Fibroblast of upper back skin (primary cell): ENCODE results near the gene PCDHGA8.
A peak's percentile ranks its signal among the peaks of the same experiment; 100 is the strongest.
"Not testable (repeated sequence)": the region's sequence is repeated elsewhere in the genome, so short reads cannot be mapped to it uniquely, and the experiment has no call there.

Experiments used
- DNase-seq: peaks from one replicate; pipeline ENCODE4 v3.0.0-alpha.2; 2013

The PCDHGA8 gene

DNA sequence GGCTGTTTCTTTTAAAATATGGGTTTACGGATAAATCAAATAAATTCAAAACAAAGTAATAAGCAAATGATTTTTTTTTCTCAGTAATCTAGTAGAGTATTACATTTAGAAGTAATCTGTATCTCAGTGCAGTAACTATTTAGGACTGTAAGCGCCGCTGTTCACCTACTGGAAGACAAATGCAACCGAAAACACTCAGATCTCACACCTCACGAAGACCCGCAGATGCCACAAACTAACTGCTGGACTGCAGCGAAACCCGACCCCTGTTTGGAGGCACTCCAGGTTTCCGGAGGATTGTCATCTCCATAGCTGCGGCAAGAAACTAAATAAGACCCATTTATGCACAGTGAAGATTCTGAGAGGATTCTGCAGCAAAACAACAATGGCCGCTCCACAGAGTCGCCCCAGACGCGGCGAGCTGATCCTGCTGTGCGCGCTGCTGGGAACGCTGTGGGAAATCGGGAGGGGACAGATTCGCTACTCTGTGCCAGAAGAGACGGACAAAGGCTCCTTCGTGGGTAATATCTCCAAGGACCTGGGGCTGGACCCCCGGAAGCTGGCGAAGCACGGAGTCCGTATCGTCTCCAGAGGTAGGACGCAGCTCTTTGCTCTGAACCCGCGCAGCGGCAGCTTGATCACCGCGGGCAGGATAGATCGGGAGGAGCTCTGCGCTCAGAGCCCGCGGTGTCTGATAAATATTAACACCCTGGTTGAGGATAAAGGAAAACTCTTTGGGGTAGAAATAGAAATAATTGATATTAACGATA lies at the start of gene PCDHGA8:
TSS of gene PCDHGA8 (plus strand) at position 205 of the 770 bp plus-strand sequence. CDS start at position 386, 181 bp downstream.
- DNase-seq = peak; percentile 26

DNA sequence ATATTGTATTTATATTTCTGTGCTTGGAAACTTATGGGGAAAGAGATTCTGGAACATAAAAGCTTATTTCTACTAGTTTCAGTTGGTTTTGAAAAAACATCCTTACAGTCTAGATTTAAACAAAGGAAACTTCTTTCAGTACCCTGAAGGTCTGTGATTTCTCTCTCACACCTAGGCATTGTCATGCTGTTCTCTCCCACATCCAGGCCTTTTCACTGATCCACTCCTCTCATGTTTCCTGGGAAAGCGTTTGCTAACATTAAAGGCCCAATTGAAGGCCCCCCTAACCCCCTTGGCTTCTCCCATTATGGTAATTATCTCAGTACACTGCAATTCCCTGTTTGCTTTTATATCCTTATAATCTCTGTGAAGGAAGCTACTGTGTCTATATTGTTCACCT lies 49.7 kb upstream of the PCDHGA8 start:
- DNase-seq = no peak

GRCh38 chr5:141343242-141343952 lies 49.0 kb upstream of the PCDHGA8 start, which contains the start of gene PCDHGA3:
Gene PCDHGA3, plus strand, starts transcription at chr5:141343829. Its CDS starts 205 bp downstream, at chr5:141344034.
- DNase-seq = peak; percentile 59

DNA sequence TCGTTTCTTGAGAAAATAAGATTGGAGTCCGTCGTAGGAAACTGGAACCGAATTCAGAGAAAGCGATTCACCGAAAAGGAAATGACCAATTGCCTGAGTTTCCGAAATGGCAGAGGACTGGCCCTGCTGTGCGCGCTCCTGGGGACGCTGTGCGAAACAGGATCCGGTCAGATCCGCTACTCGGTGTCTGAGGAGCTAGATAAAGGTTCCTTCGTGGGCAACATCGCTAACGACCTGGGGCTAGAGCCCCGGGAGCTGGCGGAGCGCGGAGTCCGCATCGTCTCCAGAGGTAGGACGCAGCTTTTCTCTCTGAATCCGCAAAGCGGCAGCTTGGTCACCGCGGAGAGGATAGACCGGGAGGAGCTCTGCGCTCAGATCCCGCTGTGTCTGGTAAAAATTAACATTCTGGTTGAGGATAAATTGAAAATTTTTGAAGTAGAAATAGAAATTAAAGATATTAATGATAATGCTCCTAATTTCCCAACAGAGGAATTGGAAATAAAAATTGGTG lies 48.4 kb upstream of the PCDHGA8 start:
- no peak for DNase-seq

GRCh38 chr5:141345327-141345726 lies 47.1 kb upstream of the PCDHGA8 start:
- no peak for DNase-seq

- not testable (repeated sequence) for DNase-seq
These were observed 46.4 kb upstream of the PCDHGA8 start for GRCh38 chr5:141346017-141346416.

- DNase-seq = peak; percentile 55
These were observed 42.4 kb upstream of the PCDHGA8 start, which contains the start of gene PCDHGB1 for GRCh38 chr5:141349917-141350619. Gene PCDHGB1, plus strand, starts transcription at chr5:141350099. Its CDS starts 162 bp downstream, at chr5:141350261.

GRCh38 chr5:141351591-141351990 lies 40.8 kb upstream of the PCDHGA8 start:
- DNase-seq = no peak

DNA sequence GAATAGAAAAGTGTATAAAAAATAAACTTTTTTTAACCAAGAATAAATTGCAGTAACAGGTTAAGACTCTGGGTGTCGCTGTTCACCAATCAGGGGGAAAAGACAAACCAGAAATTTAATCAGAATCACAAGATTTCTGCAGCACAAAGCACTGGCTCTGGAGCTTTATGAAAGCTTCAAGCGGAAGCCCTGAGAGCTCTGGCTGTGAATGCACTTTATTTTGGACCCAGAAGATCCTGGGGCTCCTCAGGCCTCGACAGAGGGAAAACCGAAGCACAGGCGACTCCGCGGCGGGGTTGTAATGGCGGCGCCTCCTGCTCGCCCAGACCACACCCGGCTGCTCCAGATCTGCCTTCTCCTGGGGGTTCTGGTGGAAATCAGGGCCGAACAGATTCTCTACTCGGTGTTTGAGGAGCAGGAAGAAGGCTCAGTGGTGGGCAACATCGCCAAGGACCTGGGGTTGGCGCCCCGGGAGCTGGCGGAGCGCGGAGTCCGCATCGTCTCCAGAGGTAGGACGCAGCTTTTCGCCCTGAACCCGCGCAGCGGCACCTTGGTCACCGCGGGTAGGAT lies 37.4 kb upstream of the PCDHGA8 start, which contains the start of gene PCDHGA4:
TSS of gene PCDHGA4 (plus strand) at position 122 of the 570 bp plus-strand sequence. CDS start at position 209, 87 bp downstream.
- DNase-seq = no peak

DNA sequence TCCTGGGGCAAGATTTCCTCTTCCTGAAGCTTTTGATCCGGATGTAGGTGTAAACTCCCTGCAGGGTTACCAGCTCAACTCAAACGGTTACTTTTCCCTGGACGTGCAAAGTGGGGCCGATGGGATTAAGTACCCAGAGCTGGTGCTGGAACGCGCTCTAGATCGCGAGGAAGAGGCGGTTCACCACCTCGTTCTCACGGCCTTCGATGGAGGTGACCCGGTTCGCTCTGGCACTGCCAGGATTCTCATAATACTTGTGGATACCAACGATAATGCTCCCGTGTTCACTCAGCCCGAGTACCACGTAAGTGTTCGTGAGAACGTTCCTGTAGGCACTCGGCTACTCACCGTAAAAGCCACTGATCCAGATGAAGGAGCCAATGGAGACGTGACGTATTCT lies 36.8 kb upstream of the PCDHGA8 start:
- DNase-seq = no peak

DNA sequence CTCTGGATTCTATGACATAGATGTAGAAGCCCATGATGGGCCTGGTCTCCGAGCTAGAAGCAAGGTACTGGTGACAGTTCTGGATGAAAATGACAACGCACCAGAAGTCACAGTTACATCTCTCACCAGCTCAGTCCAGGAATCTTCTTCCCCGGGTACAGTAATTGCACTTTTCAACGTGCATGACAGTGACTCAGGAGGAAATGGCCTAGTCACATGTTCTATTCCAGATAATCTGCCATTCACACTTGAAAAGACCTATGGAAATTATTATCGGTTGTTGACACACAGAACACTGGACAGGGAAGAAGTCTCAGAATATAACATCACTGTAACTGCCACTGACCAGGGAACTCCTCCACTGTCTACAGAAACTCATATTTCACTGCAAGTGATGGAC lies 36.3 kb upstream of the PCDHGA8 start:
- DNase-seq = no peak

GRCh38 chr5:141356950-141357349 lies 35.5 kb upstream of the PCDHGA8 start:
- DNase-seq = no peak

GRCh38 chr5:141359790-141360426 lies 32.5 kb upstream of the PCDHGA8 start, which contains the start of gene PCDHGB2:
Gene PCDHGB2, plus strand, starts transcription at chr5:141359994. Its CDS starts 142 bp downstream, at chr5:141360136.
- DNase-seq = peak; percentile 41

DNA sequence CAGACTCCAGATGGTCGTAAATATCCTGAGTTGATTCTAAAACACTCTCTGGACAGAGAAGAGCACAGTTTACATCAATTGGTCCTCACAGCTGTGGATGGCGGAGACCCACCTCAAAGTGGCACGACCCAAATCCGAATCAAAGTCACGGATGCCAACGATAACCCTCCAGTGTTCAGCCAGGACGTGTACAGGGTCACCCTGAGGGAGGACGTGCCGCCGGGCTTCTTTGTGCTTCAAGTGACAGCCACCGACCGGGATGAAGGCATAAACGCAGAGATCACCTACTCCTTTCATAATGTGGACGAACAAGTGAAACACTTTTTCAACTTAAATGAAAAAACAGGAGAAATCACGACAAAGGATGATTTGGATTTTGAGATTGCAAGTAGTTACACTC lies 31.7 kb upstream of the PCDHGA8 start:
- no peak for DNase-seq

- no peak for DNase-seq
These were observed 29.7 kb upstream of the PCDHGA8 start for GRCh38 chr5:141362719-141363118.

GRCh38 chr5:141363952-141364660 lies 28.3 kb upstream of the PCDHGA8 start, which contains the start of gene PCDHGA5:
Gene PCDHGA5, plus strand, starts transcription at chr5:141364162. Its CDS starts 169 bp downstream, at chr5:141364331.
- DNase-seq = peak; percentile 28

DNA sequence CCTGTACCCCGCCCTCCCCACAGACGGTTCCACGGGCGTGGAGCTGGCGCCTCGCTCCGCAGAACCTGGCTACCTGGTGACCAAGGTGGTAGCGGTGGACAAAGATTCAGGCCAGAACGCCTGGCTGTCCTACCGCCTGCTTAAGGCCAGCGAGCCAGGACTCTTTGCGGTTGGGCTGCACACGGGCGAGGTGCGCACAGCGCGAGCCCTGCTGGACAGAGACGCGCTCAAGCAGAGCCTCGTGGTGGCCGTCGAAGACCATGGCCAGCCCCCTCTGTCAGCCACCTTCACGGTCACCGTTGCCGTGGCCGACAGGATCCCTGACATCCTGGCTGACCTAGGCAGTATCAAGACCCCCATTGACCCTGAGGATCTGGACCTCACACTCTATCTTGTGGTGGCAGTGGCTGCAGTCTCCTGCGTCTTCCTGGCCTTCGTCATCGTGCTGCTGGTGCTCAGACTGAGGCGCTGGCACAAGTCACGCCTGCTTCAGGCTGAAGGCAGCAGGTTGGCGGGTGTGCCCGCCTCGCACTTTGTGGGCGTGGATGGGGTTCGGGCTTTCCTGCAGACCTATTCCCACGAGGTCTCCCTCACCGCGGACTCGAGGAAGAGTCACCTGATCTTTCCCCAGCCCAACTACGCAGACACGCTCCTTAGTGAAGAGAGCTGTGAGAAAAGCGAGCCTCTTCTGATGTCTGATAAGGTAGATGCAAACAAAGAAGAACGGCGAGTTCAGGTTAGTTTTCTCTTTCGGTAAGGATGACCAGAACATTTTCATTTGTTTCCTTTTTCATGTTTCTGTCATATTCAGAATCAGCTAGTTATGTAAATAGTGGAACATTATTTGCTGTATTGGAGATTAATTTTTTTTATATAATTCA lies 26.2 kb upstream of the PCDHGA8 start:
- no peak for DNase-seq

- peak; percentile 64 for DNase-seq
These were observed 22.2 kb upstream of the PCDHGA8 start, which contains the start of gene PCDHGB3 for GRCh38 chr5:141369994-141370848. Gene PCDHGB3, plus strand, starts transcription at chr5:141370242. Its CDS starts 153 bp downstream, at chr5:141370395.
